Measurements from ENCODE around the gene PAX5. TPM values are rescaled to one million over a fixed set of nuclear protein-coding genes. Genes with fewer than 3 reads are reported as not detected.

The PAX5 gene
- total RNA-seq, 1 donor from 2014 or later: not detected

- Histone ChIP-seq H3K27me3 (ENCODE audit: control insufficient read depth, insufficient read depth, low read length) (peaks cover 44% of the 10 kb centered on the region), H3K36me3 (ENCODE audit: control insufficient read depth, insufficient read depth, low read length) (no peaks in the 10 kb centered on the region), H3K4me3 (ENCODE audit: low read depth, low read length) (no peak overlapping the region)
- DNase-seq (ENCODE audit: low read depth): no peak
- TF ChIP-seq, protein P1, sequence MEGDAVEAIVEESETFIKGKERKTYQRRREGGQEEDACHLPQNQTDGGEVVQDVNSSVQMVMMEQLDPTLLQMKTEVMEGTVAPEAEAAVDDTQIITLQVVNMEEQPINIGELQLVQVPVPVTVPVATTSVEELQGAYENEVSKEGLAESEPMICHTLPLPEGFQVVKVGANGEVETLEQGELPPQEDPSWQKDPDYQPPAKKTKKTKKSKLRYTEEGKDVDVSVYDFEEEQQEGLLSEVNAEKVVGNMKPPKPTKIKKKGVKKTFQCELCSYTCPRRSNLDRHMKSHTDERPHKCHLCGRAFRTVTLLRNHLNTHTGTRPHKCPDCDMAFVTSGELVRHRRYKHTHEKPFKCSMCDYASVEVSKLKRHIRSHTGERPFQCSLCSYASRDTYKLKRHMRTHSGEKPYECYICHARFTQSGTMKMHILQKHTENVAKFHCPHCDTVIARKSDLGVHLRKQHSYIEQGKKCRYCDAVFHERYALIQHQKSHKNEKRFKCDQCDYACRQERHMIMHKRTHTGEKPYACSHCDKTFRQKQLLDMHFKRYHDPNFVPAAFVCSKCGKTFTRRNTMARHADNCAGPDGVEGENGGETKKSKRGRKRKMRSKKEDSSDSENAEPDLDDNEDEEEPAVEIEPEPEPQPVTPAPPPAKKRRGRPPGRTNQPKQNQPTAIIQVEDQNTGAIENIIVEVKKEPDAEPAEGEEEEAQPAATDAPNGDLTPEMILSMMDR (IDR thresholded peaks at IDR 0.05; ENCODE audit: insufficient read depth, low read length, poor library complexity, severe bottlenecking): no peak
Observed at GRCh38 chr9:36844961-36845360, 189.1 kb downstream of the PAX5 start.

DNA sequence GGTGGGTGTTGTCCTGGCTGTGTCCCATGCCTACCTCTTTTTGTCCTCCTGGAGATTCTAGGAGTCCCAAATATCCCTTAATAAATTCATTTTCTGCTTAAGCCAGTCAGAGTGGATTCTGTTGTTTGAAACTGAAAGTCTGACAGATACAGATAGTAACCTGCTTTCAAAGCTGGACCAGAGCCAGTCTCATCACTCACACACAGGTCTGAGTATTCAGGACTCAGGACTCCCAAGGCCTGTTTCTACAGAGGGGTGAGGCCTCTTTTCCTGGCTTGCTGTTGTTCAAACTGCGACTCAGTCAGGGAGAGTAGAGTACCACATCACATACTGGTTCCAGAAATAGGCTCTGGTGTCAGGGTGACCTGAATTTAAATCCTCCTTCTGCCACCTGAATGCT, 190.1 kb downstream of the PAX5 start:
- H3K27me3 ChIP-seq (ENCODE audit: control insufficient read depth, insufficient read depth, low read length): peaks cover 49% of the 10 kb centered on the region
- TF ChIP-seq, protein P1 (IDR thresholded peaks at IDR 0.05; ENCODE audit: insufficient read depth, low read length, poor library complexity, severe bottlenecking): no peak
- no peak for DNase-seq (ENCODE audit: low read depth)

GRCh38 chr9:36842560-36843530, 191.2 kb downstream of the PAX5 start:
- peaks cover 41% of the 10 kb centered on the region for H3K27me3 ChIP-seq (ENCODE audit: control insufficient read depth, insufficient read depth, low read length)

More for the DNA sequence above, 190.1 kb downstream of the PAX5 start:
- H3K36me3 ChIP-seq (ENCODE audit: control insufficient read depth, insufficient read depth, low read length): no peaks in the 10 kb centered on the region
- no peak overlapping the region for H3K4me3 ChIP-seq (ENCODE audit: low read depth, low read length)

GRCh38 chr9:36840898-36841536, 193.1 kb downstream of the PAX5 start:
- Histone ChIP-seq H3K4me3 (ENCODE audit: low read depth, low read length) (no peak overlapping the region), H3K27me3 (ENCODE audit: control insufficient read depth, insufficient read depth, low read length) (peaks cover 32% of the 10 kb centered on the region), H3K36me3 (ENCODE audit: control insufficient read depth, insufficient read depth, low read length) (no peaks in the 10 kb centered on the region)
- TF ChIP-seq, protein P1 (IDR thresholded peaks at IDR 0.05; ENCODE audit: insufficient read depth, low read length, poor library complexity, severe bottlenecking): no peak
- DNase-seq (ENCODE audit: low read depth): no peak

More at GRCh38 chr9:36842560-36843530, 191.2 kb downstream of the PAX5 start:
- TF ChIP-seq, protein P1 (IDR thresholded peaks at IDR 0.05; ENCODE audit: insufficient read depth, low read length, poor library complexity, severe bottlenecking): no peak
- Histone ChIP-seq H3K4me3 (ENCODE audit: low read depth, low read length) (no peak overlapping the region), H3K36me3 (ENCODE audit: control insufficient read depth, insufficient read depth, low read length) (no peaks in the 10 kb centered on the region)
- no peak for DNase-seq (ENCODE audit: low read depth)

DNA sequence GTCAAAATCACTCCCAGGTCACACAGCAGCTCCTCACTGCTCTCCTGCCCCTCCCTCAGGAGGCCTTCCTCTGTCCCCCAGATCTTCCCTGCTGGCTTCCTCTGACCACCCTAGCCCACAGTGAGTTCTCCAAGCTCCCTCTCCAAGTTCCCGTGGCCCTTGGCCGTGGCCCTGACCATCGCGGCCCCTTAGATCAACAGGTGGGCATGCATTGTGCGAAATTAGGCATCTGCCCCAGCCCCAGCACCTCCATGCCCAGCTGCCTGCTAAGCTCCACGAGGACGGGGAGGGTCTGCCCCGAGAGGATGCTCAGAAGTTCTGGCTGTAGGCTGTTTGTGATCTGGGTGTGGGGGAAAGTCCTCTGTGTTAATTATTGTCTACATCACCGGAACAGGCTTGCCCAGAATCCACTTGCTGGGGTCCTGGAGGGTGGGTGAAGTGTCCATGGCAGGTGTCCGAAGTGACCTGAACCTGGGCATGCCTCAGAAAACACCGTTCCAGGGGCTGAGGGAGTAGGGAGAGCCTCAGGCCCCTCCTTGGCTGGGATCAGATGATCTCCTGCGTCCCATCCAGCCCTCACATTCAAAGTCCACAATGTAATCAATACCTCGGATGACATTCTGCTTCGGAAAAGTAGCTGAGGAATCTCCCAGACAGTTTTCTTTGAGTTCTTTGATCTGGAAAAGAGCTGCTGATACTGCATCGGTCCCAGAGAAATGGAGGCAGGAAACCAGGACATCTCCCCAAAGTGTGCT, 194.8 kb downstream of the PAX5 start:
- H3K27me3 ChIP-seq (ENCODE audit: control insufficient read depth, insufficient read depth, low read length): peaks cover 29% of the 10 kb centered on the region
- H3K4me3 ChIP-seq (ENCODE audit: low read depth, low read length): no peak overlapping the region
- TF ChIP-seq, protein P1 (IDR thresholded peaks at IDR 0.05; ENCODE audit: insufficient read depth, low read length, poor library complexity, severe bottlenecking): no peak
- no peak for DNase-seq (ENCODE audit: low read depth)
- H3K36me3 ChIP-seq (ENCODE audit: control insufficient read depth, insufficient read depth, low read length): no peaks in the 10 kb centered on the region
